Parathyroid adenoma (tissue), 2 donors: ENCODE results near the gene TRIM69.
"Not testable (repeated sequence)": the region's sequence is repeated elsewhere in the genome, so short reads cannot be mapped to it uniquely, and the experiment has no call there.

Experiments
- H2AFZ ChIP-seq: fragments of 300-600 bp; sonication (generic); one replicate; pipeline ENCODE4 v1.7.0; 2017; ENCODE audit warnings: antibody characterized with exemption, mild to moderate bottlenecking
- H3K27ac ChIP-seq: fragments of 300-600 bp; sonication (generic); one replicate; pipeline ENCODE4 v1.7.0; 2017
- H3K27me3 ChIP-seq: fragments of 300-600 bp; sonication (generic); one replicate; pipeline ENCODE4 v1.7.0; 2017; ENCODE audit warnings: low read length; ENCODE audit not compliant: control insufficient read depth, insufficient read depth
- H3K36me3 ChIP-seq: fragments of 300-600 bp; sonication (generic); one replicate; pipeline ENCODE4 v1.7.0; 2017; ENCODE audit warnings: low read length; ENCODE audit not compliant: control insufficient read depth, insufficient read depth
- H3K4me1 ChIP-seq: fragments of 300-600 bp; sonication (generic); one replicate; pipeline ENCODE4 v1.7.0; 2017; ENCODE audit warnings: control low read depth
- H3K4me2 ChIP-seq: fragments of 300-600 bp; sonication (generic); one replicate; pipeline ENCODE4 v1.7.0; 2017; ENCODE audit warnings: low read length
- H3K4me3 ChIP-seq: fragments of 300-600 bp; sonication (generic); one replicate; pipeline ENCODE4 v1.7.0; 2017; ENCODE audit warnings: low read depth, low read length
- H3K79me2 ChIP-seq: fragments of 300-600 bp; sonication (generic); one replicate; pipeline ENCODE4 v1.7.0; 2017; ENCODE audit warnings: control low read depth
- H3K9ac ChIP-seq: fragments of 300-600 bp; sonication (generic); one replicate; pipeline ENCODE4 v1.7.0; 2017; ENCODE audit warnings: mild to moderate bottlenecking
- H3K9me3 ChIP-seq: fragments of 300-600 bp; sonication (generic); one replicate; pipeline ENCODE4 v1.7.0; 2017; ENCODE audit warnings: low read length; ENCODE audit not compliant: control insufficient read depth
- CTCF ChIP-seq: fragments of 300-600 bp; sonication (generic); IDR thresholded peaks from one replicate; pipeline ENCODE4 v1.7.0; 2017; ENCODE audit warnings: antibody characterized with exemption, mild to moderate bottlenecking
- donor health status: primary hyperparathyroidism.

TRIM69 gene

GRCh38 chr15:44736181-44736765, at the start of gene TRIM69:
TRIM69 (plus strand) TSS chr15:44736528; CDS start chr15:44736705, 177 bp downstream.
- Histone ChIP-seq H3K4me2 (no peak within 1 kb of the TSS), H3K27me3 (no peaks in the 10 kb centered on the region), H2AFZ (peak within 1 kb of the TSS; percentile 66), H3K27ac (peak within 1 kb of the TSS; percentile 59), H3K9ac (no peak within 1 kb of the TSS), H3K9me3 (no peaks in the 10 kb centered on the region), H3K4me3 (no peak within 1 kb of the TSS), H3K4me1 (peaks cover 11% of the 10 kb centered on the region), H3K79me2 (no peaks in the 10 kb centered on the region), H3K36me3 (no peaks in the 10 kb centered on the region)
- no peak for TF ChIP-seq CTCF

- H3K27me3 ChIP-seq, H3K36me3 ChIP-seq: not testable (repeated sequence)
Measured at GRCh38 chr15:44689318-44689717, 47.0 kb upstream of the TRIM69 start.

GRCh38 chr15:44690245-44690644, 46.1 kb upstream of the TRIM69 start:
- H3K9me3 ChIP-seq, H3K27me3 ChIP-seq, H3K4me2 ChIP-seq, H3K4me1 ChIP-seq, H3K9ac ChIP-seq, H2AFZ ChIP-seq, H3K36me3 ChIP-seq, H3K79me2 ChIP-seq, H3K27ac ChIP-seq, H3K4me3 ChIP-seq: not testable (repeated sequence)

More at GRCh38 chr15:44689318-44689717, 47.0 kb upstream of the TRIM69 start:
- not testable (repeated sequence) for H3K27ac ChIP-seq, H3K4me3 ChIP-seq, H3K9ac ChIP-seq, H2AFZ ChIP-seq, H3K79me2 ChIP-seq, H3K9me3 ChIP-seq, H3K4me1 ChIP-seq, H3K4me2 ChIP-seq

- Histone ChIP-seq H3K4me3 (no peak overlapping the region), H3K27me3 (no peaks in the 10 kb centered on the region), H3K36me3 (no peaks in the 10 kb centered on the region), H3K4me1 (no peaks in the 10 kb centered on the region), H3K9ac (no peak overlapping the region), H3K79me2 (no peaks in the 10 kb centered on the region), H3K9me3 (no peaks in the 10 kb centered on the region), H3K4me2 (no peak overlapping the region), H3K27ac (no peak overlapping the region), H2AFZ (no peak overlapping the region)
- TF ChIP-seq CTCF: no peak
Measured at GRCh38 chr15:44692659-44693058, 43.7 kb upstream of the TRIM69 start.

- Histone ChIP-seq H2AFZ (no peak overlapping the region), H3K36me3 (no peaks in the 10 kb centered on the region), H3K27ac (no peak overlapping the region), H3K4me1 (no peaks in the 10 kb centered on the region), H3K27me3 (no peaks in the 10 kb centered on the region), H3K9me3 (no peaks in the 10 kb centered on the region), H3K9ac (no peak overlapping the region), H3K4me3 (no peak overlapping the region), H3K4me2 (no peak overlapping the region), H3K79me2 (no peaks in the 10 kb centered on the region)
- TF ChIP-seq CTCF: no peak
Measured at GRCh38 chr15:44694416-44694815, 41.9 kb upstream of the TRIM69 start.

GRCh38 chr15:44695294-44695693, 41.0 kb upstream of the TRIM69 start:
- no peak overlapping the region for H3K4me3 ChIP-seq
- H3K9me3 ChIP-seq: no peaks in the 10 kb centered on the region
- H3K79me2 ChIP-seq: no peaks in the 10 kb centered on the region
- H3K4me2 ChIP-seq: no peak overlapping the region
- H3K9ac ChIP-seq: no peak overlapping the region
- TF ChIP-seq CTCF: no peak
- H3K36me3 ChIP-seq: no peaks in the 10 kb centered on the region
- H3K27ac ChIP-seq: no peak overlapping the region
- H3K27me3 ChIP-seq: no peaks in the 10 kb centered on the region
- no peaks in the 10 kb centered on the region for H3K4me1 ChIP-seq
- no peak overlapping the region for H2AFZ ChIP-seq
